Transverse colon (tissue), 4 donors: ENCODE measurements around the gene MEAF6. TPM values are rescaled to one million over a fixed set of nuclear protein-coding genes. Genes with fewer than 3 reads are reported as not detected.
"Not testable (repeated sequence)": the region's sequence is repeated elsewhere in the genome, so short reads cannot be mapped to it uniquely, and the experiment has no call there.

Experiments
- DNase-seq: peaks from one replicate; pipeline ENCODE4 v3.0.0-alpha.2; 2019
- H3K27ac ChIP-seq, 4 donors: fragments of 200-600 bp; sonication (generic); 2 replicates each; pipeline ENCODE4 v1.5.1; 2016 to 2018; ENCODE audit warnings: inconsistent platforms in 4 of 4
- H3K27me3 ChIP-seq: fragments of 200-600 bp; sonication (generic); 2 replicates; pipeline ENCODE4 v1.5.1; 2017; ENCODE audit warnings: inconsistent platforms
- H3K36me3 ChIP-seq, 4 donors: fragments of 200-600 bp; sonication (generic); 2 replicates each; pipeline ENCODE4 v1.5.1; 2017 to 2019; ENCODE audit warnings: inconsistent platforms in 4 of 4
- H3K4me1 ChIP-seq, 4 donors: fragments of 200-600 bp; sonication (generic); 2 replicates each; pipeline ENCODE4 v1.5.1; 2017 to 2020; ENCODE audit warnings: inconsistent platforms in 4 of 4
- H3K4me3 ChIP-seq, 4 donors: fragments of 200-600 bp; sonication (generic); 1 replicate in 1 of 4; 2 replicates in 3 of 4; pipeline versions ENCODE4 v1.5.1 to v1.6.1; 2017 to 2019; ENCODE audit warnings: inconsistent platforms in 4 of 4
- H3K9me3 ChIP-seq, 2 donors: fragments of 200-600 bp; sonication (generic); 2 replicates each; pipeline ENCODE4 v1.5.1; 2017 to 2019; ENCODE audit warnings: inconsistent platforms in 2 of 2
- CTCF ChIP-seq, 5 experiments: fragments of 200-600 bp in 3 of 5; fragments of 450-650 bp in 2 of 5; sonication (generic) in 3 of 5; IDR thresholded peaks; 1 replicate in 2 of 5; 2 replicates in 3 of 5; pipeline ENCODE4 v1.5.1; 2016 to 2017; ENCODE audit warnings: antibody characterized with exemption in 5 of 5, inconsistent platforms in 3 of 5, mild to moderate bottlenecking in 2 of 5, moderate library complexity in 1 of 5
- EP300 ChIP-seq: sonication (generic); formaldehyde crosslinking; IDR thresholded peaks from one replicate; pipeline ENCODE4 v1.6.1; 2017; ENCODE audit warnings: antibody characterized with exemption, low read depth
- POLR2A ChIP-seq: fragments of 450-650 bp; IDR thresholded peaks from one replicate; pipeline ENCODE4 v1.6.1; 2016; ENCODE audit warnings: antibody characterized with exemption, mild to moderate bottlenecking, moderate library complexity
- POLR2AphosphoS5 ChIP-seq, 3 donors: sonication (generic); formaldehyde crosslinking; IDR thresholded peaks; one replicate each; pipeline ENCODE4 v1.6.1; 2016; ENCODE audit warnings: antibody characterized with exemption in 3 of 3
- WGBS, 2 donors: methylation state at CpG; one replicate each; pipeline ENCODE4 v1.1.5; 2018; ENCODE audit warnings: low coverage in 1 of 2; 5-methylcytosine and 5-hydroxymethylcytosine counted together
- in situ Hi-C, 4 donors: fragments of 200-750 bp; cut with MboI; loops; one replicate each; pipeline versions ENCODE4 v1.15.0 to v1.15.1; 2017; ENCODE audit warnings: low sequenced_read_pairs in 3 of 4, low pct_ligation_motif_present in 1 of 4, low pct_unique_long_range_greater_than_20kb in 1 of 4
- intact Hi-C: fragments of 100-400 bp; cut with DNase I; formaldehyde crosslinking; loops from one replicate; pipeline ENCODE4 v1.15.1; 2023; ENCODE audit warnings: low total_unique reads
- total RNA-seq, 4 donors: library from RNA; depleted of rRNA; stranded (reverse); fragments of >200 nt; gene quantifications; one replicate each; pipeline ENCODE4 v1.1.0, GENCODE V29; 2016

The MEAF6 gene
- total RNA-seq, 4 donors from 2014 or later, result 8.2 to 51.9 (median 32.9) TPM

- peaks cover 0 to 4% (median 0%) of the 10 kb centered on the region in 4 donors for H3K4me1 ChIP-seq
- 93% methylated on average over 2 of the region's 2 CpGs; no CpG with 5 or more reads in 1 of the 2 donors for WGBS, 2 donors
- peaks cover 0 to 34% (median 14%) of the 10 kb centered on the region in 4 donors for H3K36me3 ChIP-seq
- no peak for TF ChIP-seq POLR2A
- TF ChIP-seq CTCF (IDR thresholded peaks at IDR 0.05), result no peak
- TF ChIP-seq EP300, result no peak
- TF ChIP-seq POLR2AphosphoS5 (IDR thresholded peaks at IDR 0.05), result no peak
- no peak overlapping the region for H3K4me3 ChIP-seq
- H3K27me3 ChIP-seq, result no peaks in the 10 kb centered on the region
- in situ Hi-C loops (loop anchor here in 1 of 4 donors (10.0 kb wide), 1 partner anchor 52 kb away; no protein-coding TSS in a partner anchor), intact Hi-C loops (no loop called here)
- no peaks in the 10 kb centered on the region for H3K9me3 ChIP-seq
- no peak for DNase-seq
- no peak overlapping the region for H3K27ac ChIP-seq
Observed at GRCh38 chr1:37506740-37507139, 7.8 kb downstream of the MEAF6 start.

GRCh38 chr1:37502791-37503190 is 11.8 kb downstream of the MEAF6 start:
- WGBS, 2 donors, result 95 to 100% methylated on average over 1 to 2 of the region's 2 CpGs
- H3K27ac ChIP-seq, H3K27me3 ChIP-seq, DNase-seq, intact Hi-C loops, H3K4me3 ChIP-seq, H3K9me3 ChIP-seq: not testable (repeated sequence)
- in situ Hi-C loops, result loop anchor here in 1 of 4 donors (10.0 kb wide), 1 partner anchor 48 kb away; no protein-coding TSS in a partner anchor
- H3K36me3 ChIP-seq, result peaks cover 0 to 42% (median 14%) of the 10 kb centered on the region in 4 donors
- peaks cover 3 to 26% (median 19%) of the 10 kb centered on the region in 4 donors for H3K4me1 ChIP-seq

- TF ChIP-seq POLR2A (no peak), EP300 (no peak)
- intact Hi-C loops, result no loop called here
- H3K27me3 ChIP-seq, result no peaks in the 10 kb centered on the region
- in situ Hi-C loops, result loop anchor here in 1 of 4 donors (10.0 kb wide), 1 partner anchor 47 kb away; no protein-coding TSS in a partner anchor
- no peak overlapping the region for H3K27ac ChIP-seq
- H3K4me3 ChIP-seq, result no peak overlapping the region
- H3K9me3 ChIP-seq, result no peaks in the 10 kb centered on the region
- H3K36me3 ChIP-seq, result peaks cover 0 to 42% (median 14%) of the 10 kb centered on the region in 4 donors
- H3K4me1 ChIP-seq, result peaks cover 3 to 31% (median 23%) of the 10 kb centered on the region in 4 donors
- no peak for DNase-seq
Observed at GRCh38 chr1:37502104-37502503, 12.5 kb downstream of the MEAF6 start.

- intact Hi-C loops (no loop called here), in situ Hi-C loops (loop anchor here in 1 of 4 donors (10.0 kb wide), 1 partner anchor 47 kb away; no protein-coding TSS in a partner anchor)
- no peaks in the 10 kb centered on the region for H3K9me3 ChIP-seq
- DNase-seq, result no peak
- H3K27ac ChIP-seq, result no peak overlapping the region
- TF ChIP-seq POLR2A, result no peak
- TF ChIP-seq CTCF (IDR thresholded peaks at IDR 0.05), result no peak
- no peak for TF ChIP-seq POLR2AphosphoS5 (IDR thresholded peaks at IDR 0.05)
- TF ChIP-seq EP300, result no peak
- 93% methylated on average over 5 of the region's 5 CpGs; no CpG with 5 or more reads in 1 of the 2 donors for WGBS, 2 donors
- no peak overlapping the region for H3K4me3 ChIP-seq
- H3K27me3 ChIP-seq, result no peaks in the 10 kb centered on the region
- H3K36me3 ChIP-seq, result peaks cover 0 to 42% (median 15%) of the 10 kb centered on the region in 4 donors
- peaks cover 3 to 31% (median 23%) of the 10 kb centered on the region in 4 donors for H3K4me1 ChIP-seq
Observed at GRCh38 chr1:37501661-37502060, 12.9 kb downstream of the MEAF6 start.

GRCh38 chr1:37498872-37499617 is 15.5 kb downstream of the MEAF6 start:
- Histone ChIP-seq H3K27me3 (no peaks in the 10 kb centered on the region), H3K36me3 (peaks cover 0 to 33% (median 15%) of the 10 kb centered on the region in 4 donors), H3K4me1 (peaks cover 3 to 31% (median 23%) of the 10 kb centered on the region in 4 donors), H3K27ac (peak overlapping the region; percentile 42 to 75 (median 60)), H3K4me3 (no peak overlapping the region), H3K9me3 (no peaks in the 10 kb centered on the region)
- TF ChIP-seq CTCF (IDR thresholded peaks at IDR 0.05) (no peak), EP300 (no peak), POLR2A (no peak), POLR2AphosphoS5 (IDR thresholded peaks at IDR 0.05) (peak in 1 of 3 donors; percentile 36)
- peak; percentile 56 for DNase-seq
- WGBS, 2 donors, result 65 to 100% methylated on average over 2 to 4 of the region's 4 CpGs
- intact Hi-C loops, result no loop called here
- in situ Hi-C loops, result no loop called here
